C4-2B (cell line): ENCODE data around the gene TEX2.

Source experiments
- H3K27ac ChIP-seq: fragments of 450-650 bp; 2 replicates; pipeline ENCODE4 v1.5.1; 2017
- CTCF ChIP-seq: fragments of 450-650 bp; conservative IDR thresholded peaks from 2 replicates; pipeline ENCODE4 v1.5.1; 2017; ENCODE audit warnings: mild to moderate bottlenecking
- ZFX ChIP-seq: fragments of 450-650 bp; IDR thresholded peaks from 2 replicates; pipeline ENCODE4 v1.6.1; 2017

Gene TEX2

GRCh38 chr17:64296246-64296645, 33.2 kb upstream of the TEX2 start:
- no peak for TF ChIP-seq ZFX
- TF ChIP-seq CTCF, result no peak
- no peak overlapping the region for H3K27ac ChIP-seq

- TF ChIP-seq ZFX (no peak), CTCF (no peak)
- no peak overlapping the region for H3K27ac ChIP-seq
Measured at GRCh38 chr17:64295146-64295545, 32.1 kb upstream of the TEX2 start.

GRCh38 chr17:64291268-64291851, 28.3 kb upstream of the TEX2 start:
- TF ChIP-seq ZFX (no peak), CTCF (peak; percentile 89)
- no peak overlapping the region for H3K27ac ChIP-seq

GRCh38 chr17:64289741-64290141, 26.7 kb upstream of the TEX2 start:
- no peak for TF ChIP-seq CTCF
- no peak for TF ChIP-seq ZFX

GRCh38 chr17:64282753-64283080, 19.7 kb upstream of the TEX2 start:
- H3K27ac ChIP-seq, result peak overlapping the region; percentile 38
- no peak for TF ChIP-seq ZFX
- no peak for TF ChIP-seq CTCF

More at GRCh38 chr17:64289741-64290141, 26.7 kb upstream of the TEX2 start:
- H3K27ac ChIP-seq, result no peak overlapping the region

- TF ChIP-seq CTCF, result peak; percentile 94
- TF ChIP-seq ZFX, result no peak
- peak overlapping the region; percentile 38 for H3K27ac ChIP-seq
Measured at GRCh38 chr17:64281962-64282752, 19.1 kb upstream of the TEX2 start.

GRCh38 chr17:64278614-64279013, 15.6 kb upstream of the TEX2 start:
- no peak overlapping the region for H3K27ac ChIP-seq
- TF ChIP-seq ZFX, result no peak
- TF ChIP-seq CTCF, result no peak
